Astrocyte (in vitro differentiated cells and primary cell): ENCODE measurements around the gene CRTC1. TPM values are rescaled to one million over a fixed set of nuclear protein-coding genes. Genes with fewer than 3 reads are reported as not detected.

Experiments
- DNase-seq: peaks from one replicate; pipeline ENCODE4 v3.0.0-alpha.2; 2010; ENCODE audit warnings: low read depth
- FAIRE-seq: peaks from 2 replicates; lab custom pipeline; 2011; peaks lifted over from hg19 to GRCh38; lab: Jason Lieb, UNC
- H2AFZ ChIP-seq: 2 replicates; pipeline ENCODE4 v1.6.0; 2012; ENCODE audit warnings: low read depth, low read length, inconsistent platforms
- H3K27ac ChIP-seq: 2 replicates; pipeline ENCODE4 v1.5.1; 2011; ENCODE audit warnings: low read depth, low read length, inconsistent platforms
- H3K27me3 ChIP-seq: 2 replicates; pipeline ENCODE4 v1.6.0; 2011; ENCODE audit warnings: low read length, inconsistent platforms; ENCODE audit not compliant: insufficient read depth
- H3K36me3 ChIP-seq: 2 replicates; pipeline ENCODE4 v1.5.1; 2011; ENCODE audit warnings: low read length, inconsistent platforms; ENCODE audit not compliant: insufficient read depth
- H3K4me1 ChIP-seq: 2 replicates; pipeline ENCODE4 v1.5.1; 2011; ENCODE audit warnings: low read length, inconsistent platforms; ENCODE audit not compliant: insufficient read depth
- H3K4me2 ChIP-seq: 2 replicates; pipeline ENCODE4 v1.6.0; 2012; ENCODE audit warnings: low read length, inconsistent platforms
- H3K4me3 ChIP-seq: 2 replicates; pipeline ENCODE4 v1.5.1; 2011; ENCODE audit warnings: low read depth, mild to moderate bottlenecking, low read length, inconsistent platforms; ENCODE audit not compliant: insufficient read depth
- H3K79me2 ChIP-seq: 2 replicates; pipeline ENCODE4 v1.6.0; 2012; ENCODE audit warnings: mild to moderate bottlenecking, low read length, inconsistent platforms; ENCODE audit not compliant: insufficient read depth
- H3K9ac ChIP-seq: 2 replicates; pipeline ENCODE4 v1.6.0; 2012; ENCODE audit warnings: mild to moderate bottlenecking, low read length, inconsistent platforms
- H3K9me3 ChIP-seq: 2 replicates; pipeline ENCODE4 v1.5.1; 2012; ENCODE audit warnings: low read depth, mild to moderate bottlenecking, low read length, inconsistent platforms; ENCODE audit not compliant: insufficient read depth
- H4K20me1 ChIP-seq: 2 replicates; pipeline ENCODE4 v1.6.0; 2012; ENCODE audit warnings: low read length, inconsistent platforms; ENCODE audit not compliant: insufficient read depth
- H3K27ac Mint-ChIP-seq: one replicate; pipeline ENCODE4 v1.8.0; 2021; ENCODE audit warnings: mild to moderate bottlenecking, mixed read lengths; ENCODE audit not compliant: unreplicated experiment
- H3K27me3 Mint-ChIP-seq: one replicate; pipeline ENCODE4 v1.8.0; 2021; ENCODE audit warnings: low read depth, mixed read lengths; ENCODE audit not compliant: unreplicated experiment
- H3K36me3 Mint-ChIP-seq: one replicate; pipeline ENCODE4 v1.8.0; 2021; ENCODE audit warnings: low read depth, mixed read lengths; ENCODE audit not compliant: unreplicated experiment
- H3K4me1 Mint-ChIP-seq: one replicate; pipeline ENCODE4 v1.8.0; 2021; ENCODE audit warnings: low read depth, mixed read lengths; ENCODE audit not compliant: unreplicated experiment
- H3K4me3 Mint-ChIP-seq: one replicate; pipeline ENCODE4 v1.8.0; 2021; ENCODE audit warnings: mild to moderate bottlenecking, moderate library complexity, mixed read lengths; ENCODE audit not compliant: unreplicated experiment
- H3K9me3 Mint-ChIP-seq: one replicate; pipeline ENCODE4 v1.8.0; 2021; ENCODE audit warnings: mild to moderate bottlenecking, mixed read lengths; ENCODE audit not compliant: unreplicated experiment
- CTCF ChIP-seq: IDR thresholded peaks from 2 replicates; pipeline ENCODE4 v1.5.1; 2011; ENCODE audit warnings: low read depth, mild to moderate bottlenecking, inconsistent platforms, low read length, moderate library complexity; ENCODE audit not compliant: insufficient read depth
- EZH2 ChIP-seq: IDR thresholded peaks from 2 replicates; pipeline ENCODE4 v1.6.1; 2012; ENCODE audit warnings: mild to moderate bottlenecking, low read length, inconsistent platforms; ENCODE audit not compliant: insufficient read depth
- total RNA-seq: library from RNA; stranded (reverse); gene quantifications from 2 replicates; pipeline ENCODE4 v1.2.1, GENCODE V29; 2021

The CRTC1 gene
- total RNA-seq, 1 donor from 2014 or later: 8.4 TPM

- Histone ChIP-seq H2AFZ (no peak overlapping the region), H3K27me3 (no peaks in the 10 kb centered on the region), H3K36me3 (no peaks in the 10 kb centered on the region), H3K4me1 (no peaks in the 10 kb centered on the region), H3K27ac (no peak overlapping the region), H3K4me2 (no peak overlapping the region), H3K9ac (no peak overlapping the region), H4K20me1 (peaks cover 91% of the 10 kb centered on the region), H3K79me2 (peaks cover 19% of the 10 kb centered on the region), H3K9me3 (no peaks in the 10 kb centered on the region), H3K4me3 (no peak overlapping the region)
- Mint-ChIP-seq H3K27ac (no peak overlapping the region), H3K4me1 (peaks cover 4% of the 10 kb centered on the region), H3K9me3 (no peaks in the 10 kb centered on the region), H3K4me3 (no peak overlapping the region), H3K36me3 (peaks cover 5% of the 10 kb centered on the region), H3K27me3 (peaks cover 2% of the 10 kb centered on the region)
- FAIRE-seq (no peak), DNase-seq (no peak)
- TF ChIP-seq EZH2 (no peak), CTCF (no peak)
These were observed 28.4 kb downstream of the CRTC1 start for GRCh38 chr19:18711893-18712292.

- H3K9me3 Mint-ChIP-seq: no peaks in the 10 kb centered on the region
- Histone ChIP-seq H3K36me3 (no peaks in the 10 kb centered on the region), H4K20me1 (peaks cover 91% of the 10 kb centered on the region), H3K4me2 (no peak overlapping the region), H3K9me3 (no peaks in the 10 kb centered on the region), H3K4me1 (no peaks in the 10 kb centered on the region), H2AFZ (no peak overlapping the region), H3K4me3 (no peak overlapping the region), H3K79me2 (peaks cover 12% of the 10 kb centered on the region), H3K9ac (no peak overlapping the region), H3K27ac (no peak overlapping the region), H3K27me3 (no peaks in the 10 kb centered on the region)
- H3K4me3 Mint-ChIP-seq: no peak overlapping the region
- no peak for DNase-seq
- peaks cover 2% of the 10 kb centered on the region for H3K27me3 Mint-ChIP-seq
- peaks cover 4% of the 10 kb centered on the region for H3K4me1 Mint-ChIP-seq
- FAIRE-seq: no peak
- peaks cover 8% of the 10 kb centered on the region for H3K36me3 Mint-ChIP-seq
- TF ChIP-seq EZH2 (no peak), CTCF (no peak)
- H3K27ac Mint-ChIP-seq: no peak overlapping the region
These were observed 29.5 kb downstream of the CRTC1 start for GRCh38 chr19:18712981-18713380.

GRCh38 chr19:18713550-18714117 is 30.2 kb downstream of the CRTC1 start:
- H3K27ac ChIP-seq: no peak overlapping the region
- H3K27ac Mint-ChIP-seq: no peak overlapping the region
- no peak for FAIRE-seq

More at GRCh38 chr19:18713550-18714117, 30.2 kb downstream of the CRTC1 start:
- H3K4me3 ChIP-seq: no peak overlapping the region
- Mint-ChIP-seq H3K4me3 (no peak overlapping the region), H3K4me1 (peaks cover 4% of the 10 kb centered on the region), H3K36me3 (peaks cover 10% of the 10 kb centered on the region), H3K27me3 (peaks cover 2% of the 10 kb centered on the region), H3K9me3 (no peaks in the 10 kb centered on the region)
- H3K4me2 ChIP-seq: no peak overlapping the region
- H4K20me1 ChIP-seq: peaks cover 91% of the 10 kb centered on the region
- DNase-seq: no peak
- peaks cover 12% of the 10 kb centered on the region for H3K79me2 ChIP-seq
- no peak for TF ChIP-seq CTCF
- TF ChIP-seq EZH2: no peak
- H3K36me3 ChIP-seq: no peaks in the 10 kb centered on the region
- no peak overlapping the region for H3K9ac ChIP-seq
- H2AFZ ChIP-seq: no peak overlapping the region
- H3K4me1 ChIP-seq: no peaks in the 10 kb centered on the region
- no peaks in the 10 kb centered on the region for H3K27me3 ChIP-seq
- no peaks in the 10 kb centered on the region for H3K9me3 ChIP-seq
